Trophoblast cell (in vitro differentiated cells and primary cell): ENCODE results near the gene DDIT3.
A peak's percentile ranks its signal among the peaks of the same experiment; 100 is the strongest.

Experiments
- DNase-seq, 2 donors: peaks; one replicate each; pipeline ENCODE4 v3.0.0-alpha.2; 2016
- H2AFZ ChIP-seq: 2 replicates; pipeline ENCODE4 v1.6.1; 2013; ENCODE audit warnings: low read length, moderate library complexity, mild to moderate bottlenecking; ENCODE audit not compliant: insufficient read depth, poor library complexity
- H2AK5ac ChIP-seq: 2 replicates; pipeline ENCODE4 v1.6.1; 2013; ENCODE audit warnings: mild to moderate bottlenecking, low read length
- H2BK120ac ChIP-seq: 2 replicates; pipeline ENCODE4 v1.6.1; 2013; ENCODE audit warnings: low read length, mild to moderate bottlenecking, moderate library complexity; ENCODE audit not compliant: insufficient read depth, poor library complexity
- H2BK12ac ChIP-seq: 2 replicates; pipeline ENCODE4 v1.6.1; 2013; ENCODE audit warnings: mild to moderate bottlenecking, low read length, moderate library complexity
- H2BK5ac ChIP-seq: 2 replicates; pipeline ENCODE4 v1.6.1; 2013; ENCODE audit warnings: low read length, low read depth, moderate library complexity, mild to moderate bottlenecking; ENCODE audit not compliant: poor library complexity
- H3K14ac ChIP-seq: 2 replicates; pipeline ENCODE4 v1.6.1; 2013; ENCODE audit warnings: mild to moderate bottlenecking, low read length
- H3K18ac ChIP-seq: 2 replicates; pipeline ENCODE4 v1.6.1; 2013; ENCODE audit warnings: mild to moderate bottlenecking, low read length
- H3K23ac ChIP-seq: 2 replicates; pipeline ENCODE4 v1.6.1; 2013; ENCODE audit warnings: low read length
- H3K27ac ChIP-seq: 2 replicates; pipeline ENCODE4 v1.5.1; 2013; ENCODE audit warnings: low read depth, mild to moderate bottlenecking, inconsistent platforms, low read length, moderate library complexity
- H3K27me3 ChIP-seq: 2 replicates; pipeline ENCODE4 v1.6.1; 2013; ENCODE audit warnings: inconsistent platforms, mild to moderate bottlenecking, low read length, moderate library complexity; ENCODE audit not compliant: insufficient read depth
- H3K36me3 ChIP-seq, 2 experiments: 1 replicate in 1 of 2; 2 replicates in 1 of 2; pipeline ENCODE4 v1.6.1; 2013; ENCODE audit warnings: low read length in 2 of 2, mild to moderate bottlenecking in 2 of 2, moderate library complexity in 1 of 2; ENCODE audit not compliant: insufficient read depth in 2 of 2, control insufficient read depth in 1 of 2
- H3K4ac ChIP-seq: 2 replicates; pipeline ENCODE4 v1.6.1; 2013; ENCODE audit warnings: low read depth, mild to moderate bottlenecking, low read length, moderate library complexity
- H3K4me1 ChIP-seq, 2 experiments: 1 replicate in 1 of 2; 2 replicates in 1 of 2; pipeline ENCODE4 v1.6.1; 2013; ENCODE audit warnings: low read length in 2 of 2, mild to moderate bottlenecking in 2 of 2, moderate library complexity in 1 of 2; ENCODE audit not compliant: insufficient read depth in 2 of 2, control insufficient read depth in 1 of 2
- H3K4me2 ChIP-seq: 2 replicates; pipeline ENCODE4 v1.6.1; 2013; ENCODE audit warnings: inconsistent platforms, mild to moderate bottlenecking, low read length, moderate library complexity
- H3K4me3 ChIP-seq: 2 replicates; pipeline ENCODE4 v1.5.1; 2013; ENCODE audit warnings: mild to moderate bottlenecking, low read depth, low read length, inconsistent platforms
- H3K79me1 ChIP-seq: one replicate; pipeline ENCODE4 v1.6.1; 2013; ENCODE audit warnings: low read length
- H3K79me2 ChIP-seq: 2 replicates; pipeline ENCODE4 v1.6.1; 2013; ENCODE audit warnings: low read length, mild to moderate bottlenecking; ENCODE audit not compliant: control insufficient read depth, insufficient read depth, poor library complexity
- H3K9ac ChIP-seq: 2 replicates; pipeline ENCODE4 v1.6.1; 2013; ENCODE audit warnings: mild to moderate bottlenecking, low read length
- H3K9me3 ChIP-seq: 2 replicates; pipeline ENCODE4 v1.6.1; 2013; ENCODE audit warnings: low read depth, mild to moderate bottlenecking, control low read depth, inconsistent platforms, low read length; ENCODE audit not compliant: insufficient read depth
- H4K12ac ChIP-seq: 2 replicates; pipeline ENCODE4 v1.6.1; 2013; ENCODE audit warnings: low read depth, mild to moderate bottlenecking, low read length, moderate library complexity
- H4K8ac ChIP-seq: 2 replicates; pipeline ENCODE4 v1.6.1; 2013; ENCODE audit warnings: low read depth, mild to moderate bottlenecking, low read length, moderate library complexity
- H4K91ac ChIP-seq: one replicate; pipeline ENCODE4 v1.6.1; 2013; ENCODE audit warnings: low read depth, mild to moderate bottlenecking, low read length, moderate library complexity
- WGBS: extraction: QIAGEN DNeasy Blood & Tissue Kit; methylation state at CpG from one replicate; pipeline ENCODE4 v1.1.7; 2013; ENCODE audit warnings: missing lambda C conversion rate; ENCODE audit not compliant: insufficient read length, insufficient coverage; ENCODE audit errors: extremely low coverage; 5-methylcytosine and 5-hydroxymethylcytosine counted together

Gene DDIT3

DNA sequence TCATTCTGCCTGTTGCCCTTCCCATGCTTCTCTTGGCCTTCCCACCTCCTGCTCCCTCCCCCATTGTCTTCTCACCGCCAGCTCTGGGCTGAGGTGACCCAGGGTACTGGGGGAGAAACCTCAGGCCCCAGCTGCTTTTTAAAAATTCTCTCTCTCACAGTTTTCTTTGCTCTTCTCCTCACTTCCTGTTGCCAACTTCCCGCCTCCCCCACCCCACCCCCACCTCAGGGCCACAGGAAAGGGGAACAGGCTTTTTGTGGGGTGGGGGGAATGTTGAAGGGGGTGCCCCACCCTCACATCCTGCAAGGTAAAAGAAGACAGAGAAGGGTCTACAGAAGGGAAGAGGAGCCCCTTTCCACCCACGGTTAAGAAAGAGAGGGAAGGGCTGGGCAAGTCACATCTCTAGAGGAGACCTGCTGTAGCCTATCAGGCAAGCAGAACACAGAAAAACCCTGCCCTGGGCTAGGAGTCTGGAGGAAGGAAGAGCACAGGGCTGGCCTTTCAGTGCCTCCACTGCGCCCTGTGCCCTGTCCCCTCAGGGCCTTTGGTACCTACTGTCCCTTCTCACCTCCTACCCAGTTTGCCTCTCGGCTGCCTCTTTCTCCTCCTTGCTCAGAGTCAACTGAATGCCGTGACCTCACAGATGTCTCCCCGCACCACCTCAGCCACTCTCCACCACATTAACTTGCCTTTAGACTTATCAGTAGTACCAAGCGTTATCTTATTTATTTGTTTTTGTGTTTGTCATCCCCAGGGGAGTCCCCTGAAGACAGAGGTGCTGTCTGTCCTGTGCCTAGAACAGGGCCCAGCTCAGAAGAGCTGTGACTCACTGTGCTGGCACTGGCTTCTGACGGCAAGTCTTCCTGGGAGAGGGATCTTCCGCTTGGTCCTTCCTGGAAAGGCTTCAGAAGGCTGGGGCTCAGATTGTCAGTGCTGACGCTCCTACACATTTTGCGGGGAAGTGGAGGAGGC lies 42.3 kb downstream of the DDIT3 start:
- Histone ChIP-seq H3K27me3 (peaks cover 34% of the 10 kb centered on the region), H3K4me1 (peaks cover 7 to 11% of the 10 kb centered on the region in 2 experiments), H4K91ac (no peak overlapping the region), H3K36me3 (no peaks in the 10 kb centered on the region), H3K14ac (no peak overlapping the region), H2BK5ac (no peak overlapping the region), H3K9me3 (no peaks in the 10 kb centered on the region), H3K4me2 (no peak overlapping the region), H3K23ac (no peak overlapping the region), H2BK120ac (no peak overlapping the region), H4K12ac (no peak overlapping the region), H2AK5ac (no peak overlapping the region), H3K79me2 (no peaks in the 10 kb centered on the region), H3K79me1 (no peaks in the 10 kb centered on the region), H3K27ac (no peak overlapping the region), H3K4me3 (no peak overlapping the region), H3K18ac (no peak overlapping the region), H4K8ac (no peak overlapping the region), H2BK12ac (no peak overlapping the region), H3K9ac (no peak overlapping the region), H3K4ac (no peak overlapping the region), H2AFZ (no peak overlapping the region)
- WGBS, result no CpG with 5 or more reads among the region's 12 CpGs
- peak; percentile 26 to 38 for DNase-seq

DNA sequence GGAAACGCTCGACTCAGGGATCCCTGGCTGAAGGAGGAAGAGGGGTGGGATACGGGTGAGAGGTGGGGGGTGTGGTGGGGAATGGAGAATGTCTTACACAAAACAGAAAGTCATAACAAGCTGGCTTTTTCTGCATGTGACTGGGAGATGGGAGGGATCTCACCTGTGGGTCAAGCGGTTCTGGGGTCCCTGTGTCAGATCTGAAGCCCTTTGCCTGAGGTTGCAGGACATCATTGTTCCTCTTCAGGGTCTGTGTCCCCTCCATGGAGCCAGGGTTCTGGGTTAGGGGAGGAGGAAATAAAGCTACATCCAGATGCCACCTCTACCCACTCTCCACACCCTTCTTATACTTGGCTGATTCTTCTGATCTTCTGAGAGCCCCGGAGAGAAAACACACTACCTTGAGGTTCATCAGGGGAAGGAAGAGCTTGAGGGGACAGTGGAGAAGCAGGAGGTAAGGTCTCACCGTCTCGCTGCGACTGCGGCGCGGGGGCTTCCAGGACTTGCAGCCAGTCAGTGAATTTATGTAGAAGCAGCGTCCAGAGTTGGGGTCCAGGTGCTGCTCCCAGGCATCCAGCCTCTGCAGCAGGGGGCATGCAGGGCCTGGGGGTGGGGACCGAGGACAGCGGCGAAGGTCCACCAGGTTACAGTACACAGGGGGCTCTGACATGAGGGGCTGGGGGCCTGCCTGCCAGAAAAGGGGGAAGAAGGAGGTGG lies 43.2 kb downstream of the DDIT3 start:
- no CpG with 5 or more reads among the region's 15 CpGs for WGBS
- Histone ChIP-seq H3K23ac (no peak overlapping the region), H3K9me3 (no peaks in the 10 kb centered on the region), H3K18ac (no peak overlapping the region), H2AFZ (no peak overlapping the region), H2BK12ac (no peak overlapping the region), H4K91ac (no peak overlapping the region), H3K4me2 (no peak overlapping the region), H2AK5ac (no peak overlapping the region), H2BK5ac (no peak overlapping the region), H4K12ac (no peak overlapping the region), H3K79me1 (no peaks in the 10 kb centered on the region), H3K4me1 (peaks cover 7 to 11% of the 10 kb centered on the region in 2 experiments), H3K9ac (no peak overlapping the region), H2BK120ac (no peak overlapping the region), H3K79me2 (no peaks in the 10 kb centered on the region), H3K14ac (no peak overlapping the region), H3K4ac (no peak overlapping the region), H3K27ac (no peak overlapping the region), H4K8ac (no peak overlapping the region), H3K36me3 (no peaks in the 10 kb centered on the region), H3K27me3 (peaks cover 34% of the 10 kb centered on the region), H3K4me3 (no peak overlapping the region)
- no peak for DNase-seq

DNA sequence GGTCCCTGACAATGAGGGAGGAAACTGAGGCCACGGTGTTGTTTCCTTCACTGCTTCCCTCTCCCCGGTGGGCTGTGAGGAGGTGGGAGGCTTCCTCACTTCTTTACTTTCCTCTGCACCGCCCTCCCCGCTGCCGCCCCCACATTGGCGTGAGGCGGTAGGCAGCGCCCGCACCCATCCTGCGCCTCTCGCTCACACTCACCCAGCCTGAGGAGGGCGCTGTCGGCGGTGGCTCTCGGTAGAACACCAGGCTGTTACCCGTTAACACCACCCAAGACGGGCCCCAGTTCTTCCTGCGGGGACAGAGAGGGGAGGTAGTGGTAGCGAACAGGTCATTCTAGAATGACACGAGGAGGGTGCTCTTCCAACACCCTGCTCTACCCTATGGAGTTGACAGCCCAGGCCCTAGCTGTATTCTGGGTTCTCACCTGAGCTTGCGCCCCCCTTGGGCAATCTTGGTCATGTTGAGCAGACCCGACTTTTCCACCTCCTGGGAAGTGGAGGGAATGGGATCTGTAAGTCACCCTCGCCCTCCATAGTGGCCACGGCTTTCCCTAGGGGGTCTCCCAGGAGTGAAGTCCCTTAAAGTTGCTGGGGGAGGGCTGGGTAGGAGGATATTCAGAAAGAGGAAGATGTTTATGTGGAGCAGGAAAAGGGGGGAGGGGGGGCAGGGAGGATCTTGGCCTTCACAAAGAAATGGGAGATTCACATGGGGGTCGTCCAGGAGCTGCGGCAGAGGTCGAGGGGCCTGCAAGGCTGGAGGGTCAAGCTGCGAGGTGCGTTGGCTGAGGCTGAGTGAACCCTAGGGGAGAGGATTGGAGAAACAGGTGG lies 43.9 kb downstream of the DDIT3 start:
- Histone ChIP-seq H3K4me2 (peak overlapping the region; percentile 46), H2BK120ac (no peak overlapping the region), H3K4me1 (peaks cover 7 to 11% of the 10 kb centered on the region in 2 experiments), H3K18ac (no peak overlapping the region), H3K79me2 (no peaks in the 10 kb centered on the region), H4K8ac (no peak overlapping the region), H2AFZ (no peak overlapping the region), H3K4ac (no peak overlapping the region), H3K14ac (no peak overlapping the region), H3K36me3 (no peaks in the 10 kb centered on the region), H2AK5ac (no peak overlapping the region), H3K27me3 (peaks cover 34% of the 10 kb centered on the region), H4K91ac (no peak overlapping the region), H4K12ac (no peak overlapping the region), H3K79me1 (no peaks in the 10 kb centered on the region), H2BK12ac (no peak overlapping the region), H3K27ac (no peak overlapping the region), H2BK5ac (no peak overlapping the region), H3K9me3 (no peaks in the 10 kb centered on the region), H3K4me3 (no peak overlapping the region), H3K23ac (no peak overlapping the region), H3K9ac (no peak overlapping the region)
- DNase-seq, result no peak
- no CpG with 5 or more reads among the region's 29 CpGs for WGBS
